Measurements from ENCODE around the gene CALML4. TPM values are rescaled to one million over a fixed set of nuclear protein-coding genes. Genes with fewer than 3 reads are reported as not detected.

The CALML4 gene
- total and polyA plus RNA-seq, 2 experiments from 2014 or later = 13.4 to 16.2 TPM

GRCh38 chr15:68163191-68163590 is 41.9 kb downstream of the CALML4 start:
- H3K4me1 ChIP-seq (ENCODE audit: insufficient read depth) = no peaks in the 10 kb centered on the region
- no peaks in the 10 kb centered on the region for H3K27me3 Mint-ChIP-seq (ENCODE audit: insufficient read depth, low read depth, poor library complexity)
- TF ChIP-seq EZH2phosphoT487 (IDR thresholded peaks at IDR 0.05; ENCODE audit: unreplicated experiment) = no peak
- TF ChIP-seq ZNF331 (CRISPR knock-in tag; IDR thresholded peaks at IDR 0.05; ENCODE audit: low read depth) = no peak
- TF ChIP-seq STAT1 (IDR thresholded peaks at IDR 0.05; ENCODE audit: unreplicated experiment) = no peak
- no peak for TF ChIP-seq EZH2 (IDR thresholded peaks at IDR 0.05; ENCODE audit: low read depth, unreplicated experiment)
- no peak for TF ChIP-seq REST (IDR thresholded peaks at IDR 0.05; ENCODE audit: unreplicated experiment)
- no peak for TF ChIP-seq POLR2AphosphoS5 (IDR thresholded peaks at IDR 0.05; ENCODE audit: low read depth)
- no peak for TF ChIP-seq CREB1 (CRISPR knock-in tag; IDR thresholded peaks at IDR 0.05; ENCODE audit: low read depth)
- TF ChIP-seq, protein P1, sequence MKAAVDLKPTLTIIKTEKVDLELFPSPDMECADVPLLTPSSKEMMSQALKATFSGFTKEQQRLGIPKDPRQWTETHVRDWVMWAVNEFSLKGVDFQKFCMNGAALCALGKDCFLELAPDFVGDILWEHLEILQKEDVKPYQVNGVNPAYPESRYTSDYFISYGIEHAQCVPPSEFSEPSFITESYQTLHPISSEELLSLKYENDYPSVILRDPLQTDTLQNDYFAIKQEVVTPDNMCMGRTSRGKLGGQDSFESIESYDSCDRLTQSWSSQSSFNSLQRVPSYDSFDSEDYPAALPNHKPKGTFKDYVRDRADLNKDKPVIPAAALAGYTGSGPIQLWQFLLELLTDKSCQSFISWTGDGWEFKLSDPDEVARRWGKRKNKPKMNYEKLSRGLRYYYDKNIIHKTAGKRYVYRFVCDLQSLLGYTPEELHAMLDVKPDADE (IDR thresholded peaks at IDR 0.05) = no peak
- no peak overlapping the region for H3K4me2 ChIP-seq
- no peaks in the 10 kb centered on the region for H3F3A ChIP-seq (replicated peaks; ENCODE audit: low read depth)
- H3K27ac ChIP-seq (ENCODE audit: low read depth) = no peak overlapping the region
- H3K4me3 ChIP-seq = no peak overlapping the region
- no peak for ATAC-seq
- no peaks in the 10 kb centered on the region for H3K9me2 ChIP-seq (ENCODE audit: insufficient read depth)
- no peaks in the 10 kb centered on the region; the same call in 1 of the 3 replicates for H3K9me3 Mint-ChIP-seq
- H2AFZ ChIP-seq = no peak overlapping the region
- no peaks in the 10 kb centered on the region for H4K20me1 ChIP-seq (replicated peaks; ENCODE audit: insufficient read depth)
- no peak overlapping the region for H3K4me3 Mint-ChIP-seq
- DNase-seq (ENCODE audit: low spot score) = no peak
- no peaks in the 10 kb centered on the region for H3K4me1 Mint-ChIP-seq
- no peak overlapping the region for H3K27ac Mint-ChIP-seq
- peaks cover 32% of the 10 kb centered on the region for H3K36me3 Mint-ChIP-seq (ENCODE audit: low read depth)
- H3K36me3 ChIP-seq (ENCODE audit: insufficient read depth) = peaks cover 15% of the 10 kb centered on the region
- H3K79me2 ChIP-seq (replicated peaks; ENCODE audit: insufficient read depth) = no peaks in the 10 kb centered on the region
- no peaks in the 10 kb centered on the region for H3K27me3 ChIP-seq (ENCODE audit: insufficient read depth)

- no peak overlapping the region for H2AFZ ChIP-seq
- H3K4me1 ChIP-seq (ENCODE audit: insufficient read depth) = no peaks in the 10 kb centered on the region
- H3K4me3 ChIP-seq = no peak overlapping the region
- DNase-seq (ENCODE audit: low spot score) (no peak), ATAC-seq (no peak)
- H3K36me3 ChIP-seq (ENCODE audit: insufficient read depth) = peaks cover 11% of the 10 kb centered on the region
- no peaks in the 10 kb centered on the region for H3K9me2 ChIP-seq (ENCODE audit: insufficient read depth)
- H4K20me1 ChIP-seq (replicated peaks; ENCODE audit: insufficient read depth) = no peaks in the 10 kb centered on the region
- H3K79me2 ChIP-seq (replicated peaks; ENCODE audit: insufficient read depth) = no peaks in the 10 kb centered on the region
- Mint-ChIP-seq H3K4me3 (no peak overlapping the region), H3K4me1 (no peaks in the 10 kb centered on the region), H3K9me3 (no peaks in the 10 kb centered on the region; the same call in 1 of the 3 replicates), H3K27me3 (ENCODE audit: insufficient read depth, low read depth, poor library complexity) (no peaks in the 10 kb centered on the region), H3K36me3 (ENCODE audit: low read depth) (peaks cover 26% of the 10 kb centered on the region), H3K27ac (no peak overlapping the region)
- no peaks in the 10 kb centered on the region for H3K27me3 ChIP-seq (ENCODE audit: insufficient read depth)
- no peak overlapping the region for H3K27ac ChIP-seq (ENCODE audit: low read depth)
- H3F3A ChIP-seq (replicated peaks; ENCODE audit: low read depth) = no peaks in the 10 kb centered on the region
- H3K4me2 ChIP-seq = no peak overlapping the region
- TF ChIP-seq REST (IDR thresholded peaks at IDR 0.05; ENCODE audit: unreplicated experiment) (no peak), CTCF (conservative IDR thresholded peaks at IDR 0.05; ENCODE audit: low read depth in 2 of 2) (no peak), ZNF331 (CRISPR knock-in tag; IDR thresholded peaks at IDR 0.05; ENCODE audit: low read depth) (no peak), CREB1 (CRISPR knock-in tag; IDR thresholded peaks at IDR 0.05; ENCODE audit: low read depth) (no peak), EZH2phosphoT487 (IDR thresholded peaks at IDR 0.05; ENCODE audit: unreplicated experiment) (no peak), EZH2 (IDR thresholded peaks at IDR 0.05; ENCODE audit: low read depth, unreplicated experiment) (no peak), POLR2AphosphoS5 (IDR thresholded peaks at IDR 0.05; ENCODE audit: low read depth) (no peak)
- TF ChIP-seq, protein P1 (IDR thresholded peaks at IDR 0.05) = no peak
These were observed 47.0 kb downstream of the CALML4 start for GRCh38 chr15:68158046-68158628.
